Neural progenitor cell (in vitro differentiated cells): ENCODE measurements around the gene SPEF2.

ENCODE experiments used
- CTCF ChIP-seq: fragments of 200-600 bp; sonication (generic); IDR thresholded peaks from 2 replicates; pipeline ENCODE4 v1.5.1; 2017; ENCODE audit warnings: antibody characterized with exemption, mild to moderate bottlenecking
- EZH2 ChIP-seq: fragments of 200-600 bp; sonication (generic); IDR thresholded peaks from 2 replicates; pipeline ENCODE4 v1.6.1; 2017; ENCODE audit warnings: antibody characterized with exemption, mild to moderate bottlenecking, moderate library complexity
- EZH2phosphoT487 ChIP-seq: fragments of 200-600 bp; sonication (generic); IDR thresholded peaks from 2 replicates; pipeline ENCODE4 v1.6.1; 2017; ENCODE audit warnings: antibody characterized with exemption

- no peak for TF ChIP-seq CTCF
- no peak for TF ChIP-seq EZH2phosphoT487
- TF ChIP-seq EZH2, result no peak
Measured at GRCh38 chr5:35707659-35708058, 90.0 kb downstream of the SPEF2 start.
